ENCODE results near the gene AUTS2.

Gene AUTS2

GRCh38 chr7:70379210-70379609, 780.9 kb downstream of the AUTS2 start:
- DNase-seq (ENCODE audit: low read depth in 3 of 3): no peak

- no peak for DNase-seq (ENCODE audit: low read depth in 3 of 3)
Measured at GRCh38 chr7:70380421-70381015, 782.2 kb downstream of the AUTS2 start.

- DNase-seq (ENCODE audit: low read depth in 3 of 3): no peak
Measured at GRCh38 chr7:70383066-70383782, 784.9 kb downstream of the AUTS2 start.

- DNase-seq (ENCODE audit: low read depth in 3 of 3): no peak
Measured at GRCh38 chr7:70384024-70384423, 785.7 kb downstream of the AUTS2 start.

- no peak for DNase-seq (ENCODE audit: low read depth in 3 of 3)
Measured at GRCh38 chr7:70384891-70385290, 786.6 kb downstream of the AUTS2 start.

GRCh38 chr7:70387217-70387616, 788.9 kb downstream of the AUTS2 start:
- DNase-seq (ENCODE audit: low read depth in 3 of 3): no peak

- DNase-seq (ENCODE audit: low read depth in 3 of 3): no peak
Measured at GRCh38 chr7:70389531-70390151, 791.4 kb downstream of the AUTS2 start.

GRCh38 chr7:70390251-70390650, 792.0 kb downstream of the AUTS2 start:
- no peak for DNase-seq (ENCODE audit: low read depth in 3 of 3)

GRCh38 chr7:70392256-70392876, 794.1 kb downstream of the AUTS2 start:
- DNase-seq (ENCODE audit: low read depth in 3 of 3): no peak

- DNase-seq (ENCODE audit: low read depth in 3 of 3): no peak
Measured at GRCh38 chr7:70392877-70393435, 794.7 kb downstream of the AUTS2 start.

GRCh38 chr7:70393956-70394355, 795.7 kb downstream of the AUTS2 start:
- no peak for DNase-seq (ENCODE audit: low read depth in 3 of 3)

- DNase-seq (ENCODE audit: low read depth in 3 of 3): no peak
Measured at GRCh38 chr7:70400829-70401380, 802.6 kb downstream of the AUTS2 start.

GRCh38 chr7:70402069-70402468, 803.8 kb downstream of the AUTS2 start:
- DNase-seq (ENCODE audit: low read depth in 3 of 3): no peak

- no peak for DNase-seq (ENCODE audit: low read depth in 3 of 3)
Measured at GRCh38 chr7:70405241-70405640, 807.0 kb downstream of the AUTS2 start.

GRCh38 chr7:70406186-70406949, 808.1 kb downstream of the AUTS2 start:
- no peak for DNase-seq (ENCODE audit: low read depth in 3 of 3)

GRCh38 chr7:70406950-70407209, 808.6 kb downstream of the AUTS2 start:
- no peak for DNase-seq (ENCODE audit: low read depth in 3 of 3)

GRCh38 chr7:70408477-70408876, 810.2 kb downstream of the AUTS2 start:
- no peak for DNase-seq (ENCODE audit: low read depth in 3 of 3)

GRCh38 chr7:70408891-70409290, 810.6 kb downstream of the AUTS2 start:
- DNase-seq (ENCODE audit: low read depth in 3 of 3): no peak

GRCh38 chr7:70410134-70410750, 812.0 kb downstream of the AUTS2 start:
- DNase-seq (ENCODE audit: low read depth in 3 of 3): no peak

GRCh38 chr7:70414368-70414767, 816.1 kb downstream of the AUTS2 start:
- DNase-seq (ENCODE audit: low read depth in 3 of 3): no peak
